HG03439 (cell line): ENCODE results near the gene KRT35.
"Not testable (repeated sequence)": the region's sequence is repeated elsewhere in the genome, so short reads cannot be mapped to it uniquely, and the experiment has no call there.

ENCODE experiments used
- ATAC-seq: cut with Tn5 transposase; IDR thresholded peaks from one replicate; pipeline ENCODE4 v1.9.1; 2021; ENCODE audit warnings: mild to moderate bottlenecking, moderate library complexity; ENCODE audit not compliant: unreplicated experiment

Gene KRT35

GRCh38 chr17:41462705-41463104, 18.2 kb downstream of the KRT35 start:
- no peak for ATAC-seq

DNA sequence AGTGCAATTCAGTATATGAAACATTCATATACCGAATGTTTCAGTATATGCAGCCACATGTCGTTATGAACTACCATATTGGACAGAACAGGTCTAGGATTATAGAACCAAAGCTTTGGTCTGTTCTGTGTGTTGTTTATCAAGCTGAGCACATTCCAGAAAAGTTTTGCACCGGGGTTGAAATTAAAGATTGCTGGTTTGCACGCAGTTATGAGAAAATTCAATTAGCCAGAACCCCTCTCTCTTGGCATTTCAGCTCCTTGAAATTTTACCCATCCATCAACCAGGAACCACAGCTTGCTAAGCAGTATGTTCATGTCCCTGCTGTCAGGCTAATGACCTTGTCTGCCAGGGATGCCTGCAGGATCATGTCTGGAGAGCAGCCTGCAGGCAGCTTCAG, 23.3 kb downstream of the KRT35 start:
- ATAC-seq: no peak

DNA sequence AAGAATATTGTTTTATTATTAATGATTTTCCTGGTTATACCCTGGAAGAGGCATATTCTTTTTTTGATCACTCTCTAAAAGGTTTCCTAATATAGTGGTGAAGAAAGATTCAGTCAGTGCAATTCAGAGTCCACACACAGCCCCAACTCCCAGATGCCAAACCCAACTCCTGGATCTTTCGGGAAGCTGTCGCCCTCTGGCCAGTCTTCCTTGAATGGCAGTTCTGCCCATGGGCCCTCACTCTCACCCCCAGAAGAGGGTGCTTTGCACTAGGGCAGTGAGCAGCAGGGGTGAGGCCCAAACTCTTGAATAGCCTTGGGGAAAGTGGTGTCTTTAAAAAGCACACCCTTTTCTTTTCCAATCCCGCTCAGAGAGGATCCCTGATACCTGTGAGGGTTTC, 24.7 kb downstream of the KRT35 start:
- no peak for ATAC-seq

DNA sequence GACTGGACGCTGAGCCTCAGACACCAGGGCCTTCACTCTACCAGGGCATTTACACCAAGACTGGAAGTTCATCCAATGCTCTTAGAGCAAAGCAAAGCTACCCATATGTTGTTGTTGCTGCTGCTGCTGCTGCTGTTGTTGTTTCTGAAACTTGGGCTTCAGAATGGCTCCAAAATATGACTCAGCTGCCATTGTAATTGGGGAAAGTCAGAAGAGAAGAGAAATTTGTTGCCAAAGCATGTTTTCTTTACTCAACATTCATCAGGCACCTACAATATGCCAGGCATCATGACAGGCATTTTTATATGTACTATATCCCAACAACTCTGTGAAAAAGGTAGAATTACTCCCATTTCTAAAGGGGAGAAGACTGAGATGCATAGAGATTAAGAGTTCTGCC, 25.7 kb downstream of the KRT35 start:
- ATAC-seq: no peak

DNA sequence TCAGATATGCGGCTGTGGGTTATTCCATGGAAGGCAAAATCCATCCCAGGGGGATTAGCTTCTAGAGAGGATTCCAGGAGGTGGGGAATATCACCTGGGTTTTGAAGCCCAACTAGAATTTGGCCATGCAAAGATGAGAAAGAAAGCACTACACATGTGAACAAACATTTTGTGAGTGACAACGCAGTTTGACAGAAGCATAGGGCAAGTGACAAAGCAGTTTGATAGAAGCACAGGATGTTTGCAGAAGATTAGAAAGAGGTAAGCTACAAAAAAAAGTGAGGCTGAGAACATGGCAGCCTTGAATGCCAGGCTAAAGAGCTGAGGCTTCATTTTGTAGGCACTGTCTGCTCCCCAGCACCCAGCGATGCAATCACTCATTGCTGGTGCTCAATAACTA, 27.9 kb downstream of the KRT35 start:
- ATAC-seq: no peak

DNA sequence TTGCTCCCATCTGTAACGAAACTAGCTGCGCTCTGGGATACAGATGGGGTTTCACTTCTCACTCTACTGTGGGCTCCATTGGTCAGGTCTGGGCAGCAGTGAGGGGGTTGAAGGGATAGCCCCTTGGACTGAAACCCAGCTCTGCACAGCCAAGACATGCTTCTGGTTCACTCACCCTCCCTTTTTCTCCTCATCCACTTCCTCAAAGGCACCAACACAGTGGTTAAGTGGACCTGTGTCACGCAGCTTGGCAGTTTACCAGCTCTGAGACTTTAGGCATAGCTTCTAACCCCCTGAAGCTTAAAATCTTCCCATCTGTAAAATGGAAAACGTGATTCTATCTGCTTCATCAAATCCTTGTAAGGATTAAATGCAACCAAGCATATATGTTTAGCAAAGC, 28.7 kb downstream of the KRT35 start:
- ATAC-seq: no peak

DNA sequence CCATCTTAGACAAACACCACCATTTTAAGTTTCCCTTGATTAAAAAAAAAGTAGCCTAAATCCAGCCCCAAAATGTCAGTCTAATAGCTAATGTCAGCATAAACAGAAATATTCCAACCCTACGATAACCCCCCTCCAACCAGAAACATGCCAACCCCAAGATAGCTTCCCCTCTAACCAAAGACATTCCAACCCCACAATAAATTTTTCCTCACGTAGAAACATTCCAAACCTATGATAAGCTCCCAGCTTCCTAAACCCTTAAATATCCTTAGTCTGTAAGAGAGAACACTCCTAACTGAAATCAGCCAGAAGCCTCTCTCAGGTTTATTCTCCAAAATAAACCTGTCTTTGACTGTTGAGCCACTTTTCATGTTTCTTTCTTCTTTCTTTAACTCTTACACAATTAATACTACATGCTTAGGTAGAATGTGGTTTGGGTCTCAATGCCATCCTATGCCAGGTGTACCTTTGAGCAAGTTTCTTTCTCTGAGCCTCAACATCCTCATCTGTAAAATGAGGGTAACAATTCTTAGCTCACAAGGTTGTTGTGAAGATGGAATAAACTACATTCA, 29.7 kb downstream of the KRT35 start:
- no peak for ATAC-seq

DNA sequence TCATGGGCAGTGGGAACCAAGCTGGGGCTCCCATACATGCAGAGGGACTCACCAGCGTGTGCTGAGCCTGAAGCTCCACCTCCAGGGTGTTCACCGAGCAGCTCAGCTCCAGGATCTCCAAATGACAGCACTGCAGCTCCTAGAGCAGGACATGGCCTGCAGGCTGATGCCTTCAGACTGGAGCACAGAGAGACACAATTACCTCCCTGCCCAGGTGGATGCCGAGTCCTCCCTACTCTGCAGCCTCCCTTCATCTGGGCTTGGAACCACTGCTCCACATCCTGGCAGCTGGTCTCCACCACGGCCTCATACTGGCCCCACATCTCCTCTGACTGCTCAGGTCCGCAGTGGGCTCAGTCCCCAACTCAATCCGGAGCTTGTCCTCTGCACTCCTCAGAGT, 31.9 kb downstream of the KRT35 start:
- no peak for ATAC-seq

- ATAC-seq: no peak
Observed at GRCh38 chr17:41448506-41448905, 32.4 kb downstream of the KRT35 start.

DNA sequence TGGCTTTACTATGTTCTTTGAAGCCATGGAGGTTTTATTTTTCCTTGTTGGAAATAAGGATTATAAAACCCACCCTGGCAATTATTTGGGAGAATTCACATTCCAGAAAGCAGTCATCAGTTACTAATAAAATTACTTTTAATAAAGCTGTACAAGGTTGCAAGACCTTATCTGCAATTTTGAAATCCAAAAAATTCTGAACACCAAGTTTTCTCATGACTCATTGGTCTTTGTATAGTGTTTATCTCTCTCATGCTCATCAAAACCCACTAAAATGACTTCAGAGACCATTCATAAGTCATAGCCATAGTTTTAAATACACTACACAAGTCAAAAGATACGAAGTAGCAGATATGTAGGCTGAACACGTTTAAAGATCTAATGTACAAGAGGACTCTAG, 34.1 kb downstream of the KRT35 start:
- ATAC-seq: no peak

- ATAC-seq: no peak
Observed at GRCh38 chr17:41444640-41445039, 36.3 kb downstream of the KRT35 start.

- no peak for ATAC-seq
Observed at GRCh38 chr17:41444186-41444585, 36.8 kb downstream of the KRT35 start.

DNA sequence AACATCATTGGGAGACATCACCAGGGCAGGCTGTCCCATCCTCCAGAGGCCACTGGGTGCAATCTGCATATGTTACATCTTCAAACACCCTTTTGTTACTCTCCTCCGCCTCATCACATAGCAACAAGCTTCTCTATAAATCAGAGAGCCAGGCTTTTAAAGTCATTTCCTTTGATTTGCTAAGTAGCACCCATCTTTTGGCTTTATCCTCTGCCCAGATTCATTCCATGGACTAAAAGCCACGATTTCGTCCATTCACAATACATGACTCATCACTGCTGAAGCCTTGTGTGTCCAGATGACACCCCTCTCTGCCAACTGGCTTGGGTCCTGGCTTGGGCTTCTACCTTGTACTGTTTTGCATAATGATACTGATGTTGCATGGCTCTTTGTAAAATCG, 38.2 kb downstream of the KRT35 start:
- no peak for ATAC-seq

DNA sequence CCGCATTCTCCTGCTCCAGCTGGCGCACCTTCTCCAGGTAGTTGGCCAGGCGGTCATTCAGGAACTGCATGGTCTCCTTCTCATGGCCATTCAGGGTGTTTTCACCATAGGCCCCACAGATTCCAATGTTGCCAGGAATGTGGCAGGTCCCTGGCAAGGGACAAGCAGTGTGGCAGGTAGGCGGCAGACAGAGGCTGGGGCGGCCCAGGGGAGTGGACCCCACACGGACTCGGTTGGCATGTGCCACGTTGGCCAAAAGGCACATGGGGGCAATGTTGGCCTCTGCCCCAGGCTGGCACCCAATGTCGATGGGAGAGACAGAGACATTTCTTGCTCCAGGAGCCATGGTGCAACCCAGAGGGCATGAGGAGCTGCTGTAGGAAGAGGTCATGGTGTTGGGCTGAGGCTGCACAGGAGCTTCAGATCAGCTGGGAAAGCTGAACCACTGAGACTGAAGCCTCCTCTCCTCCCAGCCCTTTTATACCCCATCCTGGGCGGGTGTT, 40.4 kb downstream of the KRT35 start, which contains the start of gene KRT38:
TSS of gene KRT38 (minus strand) at position 453 of the 503 bp plus-strand sequence. CDS start at position 391, 62 bp downstream.
- ATAC-seq: no peak

GRCh38 chr17:41439375-41439774, 41.6 kb downstream of the KRT35 start:
- ATAC-seq: no peak

GRCh38 chr17:41437769-41438168, 43.2 kb downstream of the KRT35 start:
- ATAC-seq: no peak

DNA sequence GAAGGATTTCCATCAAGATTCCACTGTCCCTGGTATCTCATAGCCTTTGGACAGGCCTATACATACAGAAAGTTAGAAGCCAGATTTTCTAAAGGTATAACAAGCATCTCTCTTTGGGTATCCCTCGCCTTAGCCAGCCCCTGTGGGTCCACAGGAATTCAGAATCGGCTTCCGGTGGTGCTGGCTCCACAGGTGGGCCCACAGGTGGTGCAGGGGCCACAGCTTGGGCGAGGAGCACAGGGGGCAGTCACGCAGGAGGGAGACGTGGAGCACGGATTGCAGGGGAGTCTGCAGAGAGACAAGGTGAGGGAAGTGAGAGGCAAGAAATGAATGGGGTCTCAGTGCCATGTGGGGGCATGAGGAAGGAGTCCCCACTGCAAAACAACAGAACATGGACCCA, 43.7 kb downstream of the KRT35 start:
- no peak for ATAC-seq

- ATAC-seq: no peak
Observed at GRCh38 chr17:41434415-41434814, 46.5 kb downstream of the KRT35 start.

GRCh38 chr17:41434005-41434404, 46.9 kb downstream of the KRT35 start:
- ATAC-seq: no peak

GRCh38 chr17:41433586-41433985, 47.4 kb downstream of the KRT35 start:
- ATAC-seq: no peak

DNA sequence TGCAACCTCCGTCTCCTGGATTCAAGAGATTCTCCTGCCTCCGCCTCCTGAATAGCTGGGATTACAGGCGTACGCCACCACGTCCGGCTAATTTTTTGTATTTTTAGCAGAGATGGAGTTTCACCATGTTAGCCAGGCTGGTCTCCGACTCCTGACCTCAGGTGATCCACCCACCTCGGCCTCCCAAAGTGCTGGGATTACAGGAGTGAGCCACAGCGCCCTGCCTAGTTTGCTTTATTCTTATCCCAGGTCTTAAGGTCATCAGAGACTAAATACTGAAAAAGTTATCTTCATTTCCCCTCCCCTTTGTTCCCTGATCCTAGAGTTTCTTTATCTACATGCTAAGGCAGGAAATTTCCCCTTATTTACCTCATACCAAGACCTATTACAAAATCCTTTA, 50.6 kb downstream of the KRT35 start:
- ATAC-seq: not testable (repeated sequence)

DNA sequence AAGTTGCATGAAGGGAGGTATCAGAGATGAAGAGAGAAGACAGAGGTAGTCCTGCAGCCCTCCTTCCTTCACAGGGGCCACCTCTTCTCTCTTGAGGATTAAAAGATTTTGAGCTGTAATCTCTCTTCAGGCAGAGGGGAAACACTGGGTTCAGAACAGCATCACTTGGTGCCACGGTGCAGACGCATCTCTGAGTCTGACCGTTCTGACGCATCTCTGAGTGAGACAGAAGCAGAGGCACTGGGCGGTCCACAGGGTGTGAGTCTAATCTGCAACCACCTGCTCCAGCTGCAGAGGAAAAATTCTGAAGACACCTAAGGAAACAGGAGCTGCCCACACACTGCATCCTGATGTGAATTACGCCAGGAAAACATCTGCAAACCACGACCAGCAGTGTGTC, 51.3 kb downstream of the KRT35 start:
- no peak for ATAC-seq

DNA sequence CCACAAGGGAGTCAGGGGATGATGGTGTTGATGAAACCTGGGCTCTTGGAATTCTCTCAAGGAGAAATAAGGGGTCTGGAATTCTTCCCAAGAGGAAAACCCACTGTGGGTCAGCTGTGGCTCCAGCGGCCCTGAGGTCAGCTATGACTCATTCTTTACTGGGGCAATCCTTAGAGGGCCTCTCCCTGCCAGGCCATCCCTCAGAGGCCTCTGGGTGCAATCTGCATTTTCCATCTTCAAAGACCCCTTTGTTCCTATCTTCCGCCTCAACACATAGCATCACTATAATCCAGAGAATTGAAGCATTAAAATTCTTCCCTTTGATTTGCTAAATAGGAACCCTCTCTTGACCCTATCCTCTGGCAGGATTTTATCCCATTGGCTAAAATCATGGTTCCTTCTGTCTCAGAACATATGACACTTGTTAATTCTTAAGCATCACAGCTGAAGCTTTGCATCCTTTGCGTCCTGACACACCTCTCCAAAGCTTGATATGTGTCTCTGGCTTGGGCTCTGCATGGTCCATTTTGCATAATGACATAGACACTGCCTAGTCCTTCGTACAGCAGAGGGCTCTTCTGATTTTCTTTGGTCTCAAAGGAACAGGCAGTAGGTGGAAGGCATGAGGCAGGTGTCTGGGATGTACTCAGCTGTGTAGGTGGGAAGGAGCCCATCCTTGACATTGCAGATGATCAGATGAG, 52.2 kb downstream of the KRT35 start:
- no peak for ATAC-seq
